ENCODE measurements around the gene TBC1D10B. TPM values are rescaled to one million over a fixed set of nuclear protein-coding genes. Genes with fewer than 3 reads are reported as not detected.
"Not testable (repeated sequence)": the region's sequence is repeated elsewhere in the genome, so short reads cannot be mapped to it uniquely, and the experiment has no call there.

Gene TBC1D10B
- total RNA-seq, 2 donors from 2014 or later: 45.0 to 62.3 TPM

DNA sequence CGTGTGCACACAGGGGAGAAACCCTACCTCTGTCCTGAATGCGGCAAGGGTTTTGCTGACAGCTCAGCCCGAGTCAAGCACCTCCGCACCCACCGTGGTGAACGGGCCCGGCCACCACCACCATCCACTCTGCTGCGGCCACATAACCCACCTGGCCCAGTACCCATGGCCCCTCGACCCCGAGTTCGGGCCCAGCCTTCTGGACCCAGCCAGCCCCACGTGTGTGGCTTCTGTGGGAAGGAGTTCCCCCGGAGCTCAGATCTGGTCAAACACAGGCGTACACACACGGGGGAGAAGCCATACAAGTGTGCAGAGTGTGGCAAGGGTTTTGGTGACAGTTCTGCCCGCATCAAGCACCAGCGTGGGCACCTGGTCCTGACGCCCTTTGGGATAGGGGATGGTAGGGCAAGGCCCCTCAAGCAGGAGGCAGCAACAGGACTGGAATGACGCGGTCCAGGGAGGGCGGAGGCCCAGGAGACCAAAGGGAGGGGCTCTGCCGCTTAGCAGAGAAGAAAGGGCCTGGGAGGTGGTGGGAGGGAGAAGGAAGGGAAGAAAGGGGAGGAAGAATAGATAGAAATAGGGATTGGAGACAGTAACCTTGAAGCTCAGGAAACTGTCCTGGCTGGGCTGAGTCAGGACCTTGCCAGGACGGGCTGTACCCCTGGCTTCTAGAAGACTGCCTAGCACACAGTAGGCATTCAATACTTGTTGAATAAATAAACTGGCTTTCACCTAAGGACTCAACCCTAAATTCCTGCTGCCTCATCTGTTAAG is 28.6 kb upstream of the TBC1D10B start:
- no peak for DNase-seq
- Histone ChIP-seq H3K4me1 (peaks cover 14% of the 10 kb centered on the region), H3K9me3 (no peaks in the 10 kb centered on the region), H3K36me3 (no peaks in the 10 kb centered on the region), H3K27me3 (no peaks in the 10 kb centered on the region), H3K4me3 (no peak overlapping the region), H3K9ac (ENCODE audit: low read depth in 2 of 2, low read length in 2 of 2) (peak overlapping the region in 1 of 2 donors; percentile 76), H3K27ac (peak overlapping the region; percentile 80)
- intact Hi-C loops (cut with DNase I): no loop called here
- TF ChIP-seq, protein P1, sequence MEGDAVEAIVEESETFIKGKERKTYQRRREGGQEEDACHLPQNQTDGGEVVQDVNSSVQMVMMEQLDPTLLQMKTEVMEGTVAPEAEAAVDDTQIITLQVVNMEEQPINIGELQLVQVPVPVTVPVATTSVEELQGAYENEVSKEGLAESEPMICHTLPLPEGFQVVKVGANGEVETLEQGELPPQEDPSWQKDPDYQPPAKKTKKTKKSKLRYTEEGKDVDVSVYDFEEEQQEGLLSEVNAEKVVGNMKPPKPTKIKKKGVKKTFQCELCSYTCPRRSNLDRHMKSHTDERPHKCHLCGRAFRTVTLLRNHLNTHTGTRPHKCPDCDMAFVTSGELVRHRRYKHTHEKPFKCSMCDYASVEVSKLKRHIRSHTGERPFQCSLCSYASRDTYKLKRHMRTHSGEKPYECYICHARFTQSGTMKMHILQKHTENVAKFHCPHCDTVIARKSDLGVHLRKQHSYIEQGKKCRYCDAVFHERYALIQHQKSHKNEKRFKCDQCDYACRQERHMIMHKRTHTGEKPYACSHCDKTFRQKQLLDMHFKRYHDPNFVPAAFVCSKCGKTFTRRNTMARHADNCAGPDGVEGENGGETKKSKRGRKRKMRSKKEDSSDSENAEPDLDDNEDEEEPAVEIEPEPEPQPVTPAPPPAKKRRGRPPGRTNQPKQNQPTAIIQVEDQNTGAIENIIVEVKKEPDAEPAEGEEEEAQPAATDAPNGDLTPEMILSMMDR (IDR thresholded peaks at IDR 0.05): no peak

DNA sequence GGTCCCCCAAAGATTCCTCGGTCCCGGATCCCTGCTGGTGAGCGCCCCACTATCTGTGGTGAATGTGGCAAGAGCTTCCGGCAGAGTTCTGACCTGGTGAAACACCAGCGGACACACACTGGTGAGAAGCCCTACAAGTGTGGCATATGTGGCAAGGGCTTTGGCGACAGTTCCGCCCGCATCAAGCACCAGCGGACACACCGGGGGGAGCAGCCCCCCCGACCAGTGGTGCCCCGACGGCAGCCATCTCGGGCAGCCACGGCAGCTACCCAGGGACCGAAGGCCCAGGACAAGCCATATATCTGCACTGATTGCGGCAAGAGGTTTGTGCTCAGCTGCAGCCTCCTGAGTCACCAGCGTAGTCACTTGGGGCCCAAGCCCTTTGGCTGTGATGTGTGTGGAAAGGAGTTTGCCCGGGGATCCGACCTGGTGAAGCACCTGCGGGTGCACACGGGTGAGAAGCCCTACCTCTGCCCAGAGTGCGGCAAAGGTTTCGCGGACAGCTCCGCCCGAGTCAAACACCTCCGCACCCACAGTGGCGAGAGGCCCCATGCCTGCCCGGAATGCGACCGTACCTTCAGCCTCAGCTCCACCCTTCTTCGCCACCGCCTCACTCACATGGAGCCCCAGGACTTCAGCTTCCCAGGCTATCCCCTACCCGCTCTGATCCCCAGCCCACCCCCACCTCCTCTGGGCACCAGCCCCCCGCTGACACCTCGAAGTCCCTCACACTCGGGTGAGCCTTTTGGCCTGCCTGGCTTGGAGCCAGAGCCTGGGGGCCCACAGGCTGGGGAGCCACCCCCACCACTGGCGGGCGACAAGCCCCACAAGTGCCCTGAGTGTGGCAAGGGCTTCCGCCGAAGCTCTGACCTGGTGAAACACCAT is 27.7 kb upstream of the TBC1D10B start:
- H3K9me3 ChIP-seq: no peaks in the 10 kb centered on the region
- H3K27me3 ChIP-seq: no peaks in the 10 kb centered on the region
- no peak overlapping the region for H3K4me3 ChIP-seq
- intact Hi-C loops (cut with DNase I): no loop called here
- H3K4me1 ChIP-seq: peaks cover 14% of the 10 kb centered on the region
- DNase-seq: no peak
- TF ChIP-seq, protein P1 (IDR thresholded peaks at IDR 0.05): no peak
- no peak overlapping the region for H3K9ac ChIP-seq (ENCODE audit: low read depth in 2 of 2, low read length in 2 of 2)
- no peak overlapping the region for H3K27ac ChIP-seq
- no peaks in the 10 kb centered on the region for H3K36me3 ChIP-seq

DNA sequence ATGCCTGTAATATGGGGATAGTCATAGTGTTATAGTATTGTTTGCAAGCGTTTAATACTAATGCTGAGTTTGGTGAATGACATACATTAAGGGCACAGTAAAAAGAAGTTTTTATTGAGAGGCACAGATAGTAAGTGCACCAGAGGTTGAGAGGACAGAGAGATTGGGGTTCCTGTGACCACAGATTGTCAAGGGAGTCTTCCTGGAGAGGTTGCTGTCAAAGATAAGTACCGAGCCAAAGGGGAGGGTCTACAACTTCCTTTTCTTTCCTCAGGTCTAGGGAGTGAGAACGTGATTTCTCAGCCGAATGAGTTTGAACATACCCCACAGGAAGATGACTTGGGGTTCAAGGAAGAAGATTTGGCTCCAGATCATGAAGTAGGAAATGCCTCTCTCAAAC is 26.8 kb upstream of the TBC1D10B start:
- Histone ChIP-seq H3K9me3 (no peaks in the 10 kb centered on the region), H3K4me1 (peaks cover 14% of the 10 kb centered on the region), H3K27ac (no peak overlapping the region), H3K27me3 (no peaks in the 10 kb centered on the region), H3K9ac (ENCODE audit: low read depth in 2 of 2, low read length in 2 of 2) (no peak overlapping the region), H3K36me3 (no peaks in the 10 kb centered on the region), H3K4me3 (no peak overlapping the region)
- intact Hi-C loops (cut with DNase I): no loop called here
- no peak for DNase-seq
- TF ChIP-seq, protein P1 (IDR thresholded peaks at IDR 0.05): no peak

DNA sequence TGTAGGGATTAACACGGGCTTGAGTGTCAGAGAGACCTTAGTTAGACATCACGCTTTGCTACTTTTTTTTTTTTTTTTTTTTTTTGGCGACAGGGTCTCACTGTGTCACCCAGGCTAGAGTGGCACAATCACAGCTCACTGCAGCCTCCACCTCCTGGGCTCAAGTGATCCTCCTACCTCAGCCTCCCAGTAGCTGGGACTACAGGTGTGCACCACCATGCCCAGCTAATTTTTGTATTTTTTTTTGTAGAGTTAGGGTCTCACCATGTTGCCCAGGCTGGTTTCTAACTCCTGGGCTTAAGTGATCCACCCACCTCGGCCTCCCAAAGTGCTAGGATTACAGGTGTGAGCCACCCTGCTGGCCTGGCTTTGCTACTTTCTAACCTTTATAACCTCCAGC is 26.3 kb upstream of the TBC1D10B start:
- peaks cover 14% of the 10 kb centered on the region for H3K4me1 ChIP-seq
- H3K27me3 ChIP-seq; H3K9ac ChIP-seq (ENCODE audit: low read depth in 2 of 2, low read length in 2 of 2); H3K4me3 ChIP-seq; H3K9me3 ChIP-seq; H3K27ac ChIP-seq; H3K36me3 ChIP-seq; intact Hi-C loops (cut with DNase I); DNase-seq: not testable (repeated sequence)

DNA sequence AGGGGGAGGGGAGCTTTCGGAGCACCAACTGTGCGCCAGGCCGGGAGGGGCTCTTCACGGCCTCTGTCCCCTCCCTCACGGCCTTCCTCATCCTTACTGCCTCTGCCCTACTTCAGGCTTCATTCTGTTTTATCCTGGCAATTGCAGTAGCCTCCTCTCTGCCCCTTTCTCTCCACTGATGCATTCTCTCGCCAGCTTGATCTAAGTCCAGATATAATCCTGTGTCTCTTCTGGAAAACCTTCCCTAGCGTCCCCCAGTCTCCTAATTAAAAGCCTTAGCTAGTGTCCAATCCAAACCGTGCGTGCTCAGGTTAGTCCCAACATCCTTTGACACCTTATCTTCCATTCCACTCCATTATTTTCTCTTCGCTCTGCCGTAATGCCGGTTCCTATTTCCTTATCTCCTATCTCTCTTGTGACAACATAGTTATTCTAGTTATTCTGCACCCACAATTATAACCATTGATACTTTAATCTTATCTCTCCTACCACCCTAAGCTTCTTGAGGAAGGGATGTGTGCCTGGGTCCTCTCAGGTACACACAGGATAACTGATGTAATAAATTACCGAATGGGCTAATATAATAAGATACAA is 25.8 kb upstream of the TBC1D10B start:
- intact Hi-C loops (cut with DNase I): no loop called here
- Histone ChIP-seq H3K9me3 (no peaks in the 10 kb centered on the region), H3K36me3 (no peaks in the 10 kb centered on the region), H3K4me3 (peak overlapping the region; percentile 85), H3K27me3 (no peaks in the 10 kb centered on the region), H3K4me1 (peaks cover 12% of the 10 kb centered on the region), H3K9ac (ENCODE audit: low read depth in 2 of 2, low read length in 2 of 2) (peak overlapping the region; percentile 85 to 92), H3K27ac (peak overlapping the region; percentile 46)
- no peak for DNase-seq
- TF ChIP-seq, protein P1 (IDR thresholded peaks at IDR 0.05): no peak
